ENCODE results near the gene KDSR. TPM values are rescaled to one million over a fixed set of nuclear protein-coding genes. Genes with fewer than 3 reads are reported as not detected.

The KDSR gene, protein sequence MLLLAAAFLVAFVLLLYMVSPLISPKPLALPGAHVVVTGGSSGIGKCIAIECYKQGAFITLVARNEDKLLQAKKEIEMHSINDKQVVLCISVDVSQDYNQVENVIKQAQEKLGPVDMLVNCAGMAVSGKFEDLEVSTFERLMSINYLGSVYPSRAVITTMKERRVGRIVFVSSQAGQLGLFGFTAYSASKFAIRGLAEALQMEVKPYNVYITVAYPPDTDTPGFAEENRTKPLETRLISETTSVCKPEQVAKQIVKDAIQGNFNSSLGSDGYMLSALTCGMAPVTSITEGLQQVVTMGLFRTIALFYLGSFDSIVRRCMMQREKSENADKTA
- 12.4 TPM for polyA plus RNA-seq (2012; ENCODE audit: low read depth, missing spikeins)

DNA sequence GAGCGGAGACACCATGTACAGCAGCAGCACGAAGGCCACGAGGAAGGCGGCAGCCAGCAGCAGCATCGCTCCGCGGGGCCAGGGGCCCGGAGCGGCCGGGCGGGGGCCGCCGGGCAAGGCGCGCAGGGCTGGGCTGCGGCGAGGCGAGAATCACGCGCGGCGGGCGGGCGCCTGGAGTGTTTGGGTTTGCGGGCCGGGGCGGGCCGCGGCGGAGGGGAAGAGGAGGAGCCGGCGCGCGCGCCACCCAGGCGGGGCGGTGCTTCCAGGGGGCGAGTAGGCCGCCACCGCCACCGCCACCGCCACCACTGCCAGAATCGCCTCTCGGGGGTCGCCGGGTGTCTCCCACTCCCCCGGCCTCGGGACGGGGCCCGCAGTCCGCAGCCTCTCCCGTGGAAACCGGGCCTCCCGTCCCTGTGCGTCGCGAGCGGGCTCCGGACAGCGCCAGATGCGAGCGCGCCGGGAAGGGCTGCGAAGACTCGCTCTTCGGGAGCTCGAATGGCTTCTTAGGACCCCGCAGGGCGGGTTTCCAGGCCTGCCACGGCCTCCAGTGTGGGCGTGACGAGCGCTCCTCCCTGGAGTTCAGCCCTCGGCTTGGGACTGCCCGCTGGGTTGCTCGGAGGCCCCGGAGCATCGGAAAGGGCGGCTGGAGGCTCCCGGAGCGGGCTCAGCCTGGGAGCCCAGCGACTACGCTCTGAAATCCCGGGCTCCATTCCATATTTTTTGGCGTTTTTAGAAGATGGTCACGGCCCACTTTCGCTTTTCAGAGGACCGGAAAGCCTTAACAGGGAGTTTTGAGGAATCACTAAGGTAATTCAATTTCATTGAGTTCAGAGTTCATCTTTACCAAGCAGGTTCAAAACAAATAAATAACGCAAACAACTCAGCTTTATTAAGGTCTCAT, at the start of gene KDSR:
TSS of gene KDSR (minus strand) at position 154 of the 901 bp plus-strand sequence. CDS start at position 66, 88 bp downstream.
- TF ChIP-seq SPI1 (IDR thresholded peaks at IDR 0.05; ENCODE audit: low read depth, low read length) (no peak), PAX5 (IDR thresholded peaks at IDR 0.05; ENCODE audit: insufficient read depth, low read length, severe bottlenecking) (no peak), POLR2A (IDR thresholded peaks at IDR 0.05; ENCODE audit: low read depth, low read length) (peak; percentile 83), TAF1 (IDR thresholded peaks at IDR 0.05; ENCODE audit: low read depth, low read length) (peak; percentile 71; the same call in 1 of the 2 replicates), POLR2AphosphoS5 (IDR thresholded peaks at IDR 0.05; ENCODE audit: low read depth, low read length) (peak; percentile 83; the same call in 1 of the 2 replicates)
- peak; percentile 75 for DNase-seq (ENCODE audit: insufficient read length, low spot score)
- FAIRE-seq: peak; percentile 80

DNA sequence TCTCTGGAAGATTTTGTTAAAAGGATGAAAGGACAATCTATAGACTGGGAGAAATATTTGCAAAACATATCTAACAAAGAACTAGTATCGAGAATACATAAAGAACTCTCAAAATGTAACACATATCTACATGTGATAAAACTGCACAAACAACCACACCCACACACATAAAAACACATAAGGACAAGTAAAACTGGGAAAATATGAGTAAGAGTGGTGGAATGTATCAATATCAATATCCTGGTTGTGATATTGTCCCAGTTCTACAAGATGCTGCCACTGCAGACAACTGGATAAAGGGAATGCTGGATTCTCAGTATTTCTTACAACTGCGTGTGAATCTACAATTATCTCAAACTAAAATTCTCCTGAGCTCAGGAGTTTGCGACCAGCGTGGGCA, 45.9 kb upstream of the KDSR start:
- TF ChIP-seq POU2F2 (IDR thresholded peaks at IDR 0.05; ENCODE audit: low read depth, low read length): no peak
- no peak for TF ChIP-seq POLR2AphosphoS5 (IDR thresholded peaks at IDR 0.05; ENCODE audit: low read depth, low read length)
- no peak for TF ChIP-seq PAX5 (IDR thresholded peaks at IDR 0.05; ENCODE audit: insufficient read depth, low read length, severe bottlenecking)
- TF ChIP-seq SPI1 (IDR thresholded peaks at IDR 0.05; ENCODE audit: low read depth, low read length): no peak
- no peak for TF ChIP-seq POLR2A (IDR thresholded peaks at IDR 0.05; ENCODE audit: low read depth, low read length)
- TF ChIP-seq TAF1 (IDR thresholded peaks at IDR 0.05; ENCODE audit: low read depth, low read length): no peak
- DNase-seq (ENCODE audit: insufficient read length, low spot score) (no peak), FAIRE-seq (no peak)

DNA sequence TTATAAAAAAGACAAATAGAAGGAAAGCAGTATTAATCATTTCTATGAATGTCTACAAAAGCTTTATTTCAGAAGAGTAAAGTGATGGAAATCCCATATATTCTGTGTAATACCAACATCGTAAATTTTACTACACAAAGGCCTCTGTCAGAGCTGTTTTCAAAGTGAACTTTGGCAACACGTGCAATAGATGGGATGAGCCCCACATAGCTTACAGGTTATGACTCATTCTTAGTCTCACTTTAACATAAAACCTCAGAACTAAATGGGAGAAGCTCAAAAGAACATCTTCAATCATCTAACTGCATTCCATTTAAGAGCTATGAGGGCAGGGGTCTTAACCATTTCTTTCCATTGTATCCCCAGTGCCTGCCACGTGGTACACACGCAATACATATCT, 43.8 kb upstream of the KDSR start:
- DNase-seq (ENCODE audit: insufficient read length, low spot score) (no peak), FAIRE-seq (no peak)
- TF ChIP-seq SPI1 (IDR thresholded peaks at IDR 0.05; ENCODE audit: low read depth, low read length) (no peak), POLR2AphosphoS5 (IDR thresholded peaks at IDR 0.05; ENCODE audit: low read depth, low read length) (no peak), TAF1 (IDR thresholded peaks at IDR 0.05; ENCODE audit: low read depth, low read length) (no peak), POU2F2 (IDR thresholded peaks at IDR 0.05; ENCODE audit: low read depth, low read length) (no peak), POLR2A (IDR thresholded peaks at IDR 0.05; ENCODE audit: low read depth, low read length) (no peak), PAX5 (IDR thresholded peaks at IDR 0.05; ENCODE audit: insufficient read depth, low read length, severe bottlenecking) (no peak)

DNA sequence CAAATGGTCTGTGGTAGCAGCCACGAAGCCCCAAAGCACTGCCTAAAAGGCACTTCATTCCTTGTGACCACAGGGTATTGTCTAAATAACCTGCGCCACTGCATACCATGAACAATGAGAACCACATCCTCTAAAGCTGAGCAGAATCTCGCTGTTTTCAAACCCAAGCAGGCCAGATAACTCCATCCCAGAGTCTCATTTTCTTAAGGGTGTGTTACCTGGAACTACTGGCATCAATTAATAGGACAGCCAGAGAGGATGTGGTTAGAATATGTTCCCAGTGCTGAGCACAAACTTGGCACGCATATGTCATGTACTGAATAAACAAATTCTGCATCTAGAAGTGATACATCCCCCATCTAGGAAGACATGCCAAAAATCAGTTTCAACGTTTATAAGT, 42.3 kb upstream of the KDSR start:
- DNase-seq (ENCODE audit: insufficient read length, low spot score): no peak
- FAIRE-seq: peak; percentile 52
- TF ChIP-seq POLR2AphosphoS5 (IDR thresholded peaks at IDR 0.05; ENCODE audit: low read depth, low read length) (no peak), POU2F2 (IDR thresholded peaks at IDR 0.05; ENCODE audit: low read depth, low read length) (no peak), PAX5 (IDR thresholded peaks at IDR 0.05; ENCODE audit: insufficient read depth, low read length, severe bottlenecking) (no peak), SPI1 (IDR thresholded peaks at IDR 0.05; ENCODE audit: low read depth, low read length) (no peak), TAF1 (IDR thresholded peaks at IDR 0.05; ENCODE audit: low read depth, low read length) (no peak), POLR2A (IDR thresholded peaks at IDR 0.05; ENCODE audit: low read depth, low read length) (no peak)

DNA sequence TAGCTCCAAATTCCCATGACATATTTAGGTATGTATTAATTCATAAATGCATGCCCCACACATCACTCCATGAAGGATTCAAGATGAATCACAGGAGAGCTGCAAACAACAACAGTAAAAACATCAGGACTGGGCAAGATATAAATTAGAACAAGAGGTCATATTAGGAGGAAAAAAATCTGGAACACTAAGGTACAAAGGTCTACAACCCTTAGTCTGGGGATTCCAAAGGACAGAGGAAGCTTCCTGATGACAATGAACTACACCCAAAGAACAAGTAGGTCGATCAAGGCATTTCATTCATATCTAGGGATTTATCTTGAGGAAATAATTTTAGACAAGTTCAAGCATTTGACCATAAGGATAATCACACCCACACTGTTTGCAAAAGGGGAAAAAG, 40.7 kb upstream of the KDSR start:
- DNase-seq (ENCODE audit: insufficient read length, low spot score) (no peak), FAIRE-seq (no peak)
- TF ChIP-seq PAX5 (IDR thresholded peaks at IDR 0.05; ENCODE audit: insufficient read depth, low read length, severe bottlenecking): no peak
- no peak for TF ChIP-seq POU2F2 (IDR thresholded peaks at IDR 0.05; ENCODE audit: low read depth, low read length)
- no peak for TF ChIP-seq TAF1 (IDR thresholded peaks at IDR 0.05; ENCODE audit: low read depth, low read length)
- no peak for TF ChIP-seq POLR2A (IDR thresholded peaks at IDR 0.05; ENCODE audit: low read depth, low read length)

DNA sequence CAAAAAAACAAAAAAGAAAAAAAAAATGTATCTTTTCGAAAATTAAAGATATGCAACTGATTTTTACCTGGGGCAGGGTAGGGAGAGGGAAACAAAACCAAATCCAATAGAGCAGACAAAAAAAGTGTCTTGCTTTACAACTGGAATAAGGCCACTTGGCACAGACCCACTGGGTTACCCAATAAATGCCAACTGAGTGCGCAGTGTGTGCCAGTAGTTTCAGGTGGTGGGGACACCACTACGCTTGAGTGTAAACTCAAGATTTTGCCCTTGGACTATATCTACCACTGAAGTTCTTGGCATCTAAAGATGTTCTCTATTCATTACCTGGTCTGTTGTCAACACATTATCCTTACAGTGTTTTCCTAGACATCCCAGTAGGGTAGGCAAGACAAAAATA, 39.0 kb upstream of the KDSR start:
- DNase-seq (ENCODE audit: insufficient read length, low spot score) (no peak), FAIRE-seq (peak; percentile 38)
- no peak for TF ChIP-seq TAF1 (IDR thresholded peaks at IDR 0.05; ENCODE audit: low read depth, low read length)
- TF ChIP-seq PAX5 (IDR thresholded peaks at IDR 0.05; ENCODE audit: insufficient read depth, low read length, severe bottlenecking): no peak
- no peak for TF ChIP-seq SPI1 (IDR thresholded peaks at IDR 0.05; ENCODE audit: low read depth, low read length)
- no peak for TF ChIP-seq POLR2AphosphoS5 (IDR thresholded peaks at IDR 0.05; ENCODE audit: low read depth, low read length)
- no peak for TF ChIP-seq POU2F2 (IDR thresholded peaks at IDR 0.05; ENCODE audit: low read depth, low read length)
- no peak for TF ChIP-seq POLR2A (IDR thresholded peaks at IDR 0.05; ENCODE audit: low read depth, low read length)

DNA sequence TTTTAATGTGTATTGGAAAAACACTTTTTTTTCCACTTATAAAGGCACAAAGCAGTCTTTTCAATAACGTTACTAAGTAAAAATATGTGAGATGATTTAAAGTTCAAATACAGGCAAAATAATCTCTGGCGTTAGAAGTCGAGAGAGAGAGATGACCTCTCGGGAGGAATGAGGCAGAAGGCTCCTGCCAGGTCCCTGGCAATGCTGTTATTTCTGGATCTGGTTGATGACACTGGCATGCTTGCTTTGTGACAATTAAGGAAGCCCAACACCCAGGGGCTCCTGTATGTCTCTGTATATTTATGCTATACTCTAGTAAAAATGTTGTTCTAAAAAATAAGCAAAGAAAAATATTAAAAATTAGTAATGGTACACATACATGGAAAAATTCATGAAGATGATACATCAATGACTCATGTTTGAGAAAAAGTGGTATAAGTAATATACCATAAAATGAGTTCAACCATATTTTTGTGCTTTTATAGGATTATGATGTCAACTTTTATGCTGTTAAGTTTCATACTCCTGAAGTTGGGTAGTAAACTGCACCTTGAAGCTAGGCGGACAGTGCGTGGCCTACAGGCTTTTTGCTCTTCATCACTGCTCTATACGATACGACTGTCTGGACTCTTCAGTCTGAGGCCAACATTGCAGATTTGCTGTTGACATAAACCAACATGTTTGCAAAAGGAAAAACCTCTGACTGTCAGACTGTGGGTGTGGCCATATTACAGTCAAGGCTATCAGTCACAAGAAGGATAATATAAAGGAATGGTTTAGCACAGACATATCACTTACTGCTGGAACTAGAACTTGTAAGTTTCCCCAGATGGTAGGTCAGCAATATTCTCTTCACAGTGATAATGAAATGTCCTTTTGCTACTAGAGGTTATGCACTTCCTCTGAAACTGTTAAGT, 35.5 kb upstream of the KDSR start:
- no peak for TF ChIP-seq PAX5 (IDR thresholded peaks at IDR 0.05; ENCODE audit: insufficient read depth, low read length, severe bottlenecking)
- no peak for TF ChIP-seq POLR2A (IDR thresholded peaks at IDR 0.05; ENCODE audit: low read depth, low read length)
- TF ChIP-seq POU2F2 (IDR thresholded peaks at IDR 0.05; ENCODE audit: low read depth, low read length): no peak
- TF ChIP-seq POLR2AphosphoS5 (IDR thresholded peaks at IDR 0.05; ENCODE audit: low read depth, low read length): no peak
- no peak for TF ChIP-seq TAF1 (IDR thresholded peaks at IDR 0.05; ENCODE audit: low read depth, low read length)
- TF ChIP-seq SPI1 (IDR thresholded peaks at IDR 0.05; ENCODE audit: low read depth, low read length): no peak
- DNase-seq (ENCODE audit: insufficient read length, low spot score) (no peak), FAIRE-seq (no peak)

DNA sequence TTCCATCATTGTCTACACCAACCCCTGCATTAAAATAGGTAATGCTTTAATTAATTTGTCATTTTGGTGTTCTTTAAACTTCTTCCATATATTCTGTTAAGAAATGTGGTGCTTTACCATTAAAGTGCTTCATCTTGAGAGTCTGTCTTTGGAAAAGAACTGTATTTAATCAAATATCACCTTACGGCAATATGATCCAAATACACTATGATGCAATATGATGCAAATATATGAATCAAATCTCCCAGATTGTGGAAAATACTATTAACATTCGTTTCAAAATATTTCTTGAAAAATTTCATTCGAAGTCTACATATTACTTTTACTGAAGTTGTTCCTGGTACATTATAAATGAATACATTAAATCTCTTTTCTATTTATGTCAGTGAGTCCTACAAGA, 32.3 kb upstream of the KDSR start:
- no peak for DNase-seq (ENCODE audit: insufficient read length, low spot score)
- FAIRE-seq: no peak
- no peak for TF ChIP-seq SPI1 (IDR thresholded peaks at IDR 0.05; ENCODE audit: low read depth, low read length)
- no peak for TF ChIP-seq POLR2AphosphoS5 (IDR thresholded peaks at IDR 0.05; ENCODE audit: low read depth, low read length)
- no peak for TF ChIP-seq POU2F2 (IDR thresholded peaks at IDR 0.05; ENCODE audit: low read depth, low read length)

All from GM12891 (cell line).